IPS-15b (cell line): Measurements from ENCODE around the gene NMNAT3.

ENCODE experiments used
- H3K27me3 ChIP-seq: one replicate; pipeline ENCODE4 v1.6.1; 2013; ENCODE audit warnings: low read length; ENCODE audit not compliant: control insufficient read depth, insufficient read depth
- H3K36me3 ChIP-seq: one replicate; pipeline ENCODE4 v1.6.1; 2013; ENCODE audit warnings: low read length; ENCODE audit not compliant: control insufficient read depth, insufficient read depth
- H3K4me1 ChIP-seq: one replicate; pipeline ENCODE4 v1.6.1; 2013; ENCODE audit warnings: mild to moderate bottlenecking, low read length; ENCODE audit not compliant: control insufficient read depth, insufficient read depth
- H3K4me3 ChIP-seq: one replicate; pipeline ENCODE4 v1.5.1; 2013; ENCODE audit warnings: low read depth, low read length
- H3K9ac ChIP-seq: one replicate; pipeline ENCODE4 v1.6.1; 2013; ENCODE audit warnings: low read depth, mild to moderate bottlenecking, low read length
- H3K9me3 ChIP-seq: one replicate; pipeline ENCODE4 v1.6.1; 2013; ENCODE audit warnings: mild to moderate bottlenecking, low read length; ENCODE audit not compliant: control insufficient read depth, insufficient read depth

NMNAT3 gene

GRCh38 chr3:139555249-139555648 is 122.5 kb downstream of the NMNAT3 start:
- Histone ChIP-seq H3K36me3 (no peaks in the 10 kb centered on the region), H3K9me3 (no peaks in the 10 kb centered on the region), H3K9ac (no peak overlapping the region), H3K4me3 (no peak overlapping the region), H3K27me3 (no peaks in the 10 kb centered on the region), H3K4me1 (peaks cover 6% of the 10 kb centered on the region)

- no peaks in the 10 kb centered on the region for H3K36me3 ChIP-seq
- H3K4me1 ChIP-seq, result peaks cover 6% of the 10 kb centered on the region
- H3K9me3 ChIP-seq, result no peaks in the 10 kb centered on the region
- no peak overlapping the region for H3K9ac ChIP-seq
- no peak overlapping the region for H3K4me3 ChIP-seq
- no peaks in the 10 kb centered on the region for H3K27me3 ChIP-seq
Observed at GRCh38 chr3:139554628-139555027, 123.1 kb downstream of the NMNAT3 start.

- Histone ChIP-seq H3K9me3 (no peaks in the 10 kb centered on the region), H3K4me1 (peaks cover 3% of the 10 kb centered on the region), H3K9ac (no peak overlapping the region), H3K4me3 (no peak overlapping the region), H3K36me3 (no peaks in the 10 kb centered on the region), H3K27me3 (no peaks in the 10 kb centered on the region)
Observed at GRCh38 chr3:139552632-139553365, 125.0 kb downstream of the NMNAT3 start.

GRCh38 chr3:139548801-139549200 is 129.0 kb downstream of the NMNAT3 start:
- Histone ChIP-seq H3K9me3 (no peaks in the 10 kb centered on the region), H3K27me3 (no peaks in the 10 kb centered on the region)

GRCh38 chr3:139547666-139548065 is 130.1 kb downstream of the NMNAT3 start:
- Histone ChIP-seq H3K36me3 (no peaks in the 10 kb centered on the region), H3K27me3 (no peaks in the 10 kb centered on the region), H3K4me1 (peaks cover 4% of the 10 kb centered on the region), H3K9ac (no peak overlapping the region), H3K4me3 (no peak overlapping the region), H3K9me3 (no peaks in the 10 kb centered on the region)

More at GRCh38 chr3:139548801-139549200, 129.0 kb downstream of the NMNAT3 start:
- Histone ChIP-seq H3K4me3 (no peak overlapping the region), H3K36me3 (no peaks in the 10 kb centered on the region), H3K4me1 (peaks cover 4% of the 10 kb centered on the region), H3K9ac (no peak overlapping the region)

GRCh38 chr3:139546772-139547171 is 131.0 kb downstream of the NMNAT3 start:
- H3K4me3 ChIP-seq, result no peak overlapping the region
- H3K9me3 ChIP-seq, result no peaks in the 10 kb centered on the region
- H3K9ac ChIP-seq, result no peak overlapping the region
- H3K27me3 ChIP-seq, result peaks cover 4% of the 10 kb centered on the region
- H3K4me1 ChIP-seq, result peaks cover 4% of the 10 kb centered on the region
- H3K36me3 ChIP-seq, result no peaks in the 10 kb centered on the region

GRCh38 chr3:139541532-139542288 is 136.1 kb downstream of the NMNAT3 start:
- H3K4me1 ChIP-seq, result peaks cover 20% of the 10 kb centered on the region
- H3K4me3 ChIP-seq, result no peak overlapping the region
- no peaks in the 10 kb centered on the region for H3K9me3 ChIP-seq
- H3K36me3 ChIP-seq, result no peaks in the 10 kb centered on the region
- H3K27me3 ChIP-seq, result peaks cover 44% of the 10 kb centered on the region
- no peak overlapping the region for H3K9ac ChIP-seq

GRCh38 chr3:139540651-139541531 is 136.9 kb downstream of the NMNAT3 start:
- Histone ChIP-seq H3K36me3 (no peaks in the 10 kb centered on the region), H3K4me3 (peak overlapping the region; percentile 18), H3K4me1 (peaks cover 16% of the 10 kb centered on the region), H3K9me3 (no peaks in the 10 kb centered on the region), H3K27me3 (peaks cover 48% of the 10 kb centered on the region), H3K9ac (no peak overlapping the region)

- Histone ChIP-seq H3K4me3 (peak overlapping the region; percentile 63), H3K9ac (no peak overlapping the region), H3K9me3 (no peaks in the 10 kb centered on the region), H3K4me1 (peaks cover 25% of the 10 kb centered on the region), H3K36me3 (no peaks in the 10 kb centered on the region), H3K27me3 (peaks cover 48% of the 10 kb centered on the region)
Observed at GRCh38 chr3:139538733-139539132, 139.0 kb downstream of the NMNAT3 start.

GRCh38 chr3:139537795-139538621 is 139.8 kb downstream of the NMNAT3 start:
- Histone ChIP-seq H3K9me3 (no peaks in the 10 kb centered on the region), H3K9ac (no peak overlapping the region), H3K36me3 (no peaks in the 10 kb centered on the region), H3K27me3 (peaks cover 48% of the 10 kb centered on the region), H3K4me1 (peaks cover 29% of the 10 kb centered on the region), H3K4me3 (peak overlapping the region; percentile 63)

GRCh38 chr3:139537361-139537760 is 140.4 kb downstream of the NMNAT3 start:
- Histone ChIP-seq H3K27me3 (peaks cover 48% of the 10 kb centered on the region), H3K9ac (no peak overlapping the region), H3K4me1 (peaks cover 32% of the 10 kb centered on the region), H3K4me3 (no peak overlapping the region), H3K9me3 (no peaks in the 10 kb centered on the region), H3K36me3 (no peaks in the 10 kb centered on the region)
